NCI-H1694 (cell line): ENCODE measurements around the gene RBM20.
"Not testable (repeated sequence)": the region's sequence is repeated elsewhere in the genome, so short reads cannot be mapped to it uniquely, and the experiment has no call there.

ENCODE experiments used
- DNase-seq: peaks from one replicate; lab custom pipeline; 2025; lab: John Stamatoyannopoulos, UW

The RBM20 gene

DNA sequence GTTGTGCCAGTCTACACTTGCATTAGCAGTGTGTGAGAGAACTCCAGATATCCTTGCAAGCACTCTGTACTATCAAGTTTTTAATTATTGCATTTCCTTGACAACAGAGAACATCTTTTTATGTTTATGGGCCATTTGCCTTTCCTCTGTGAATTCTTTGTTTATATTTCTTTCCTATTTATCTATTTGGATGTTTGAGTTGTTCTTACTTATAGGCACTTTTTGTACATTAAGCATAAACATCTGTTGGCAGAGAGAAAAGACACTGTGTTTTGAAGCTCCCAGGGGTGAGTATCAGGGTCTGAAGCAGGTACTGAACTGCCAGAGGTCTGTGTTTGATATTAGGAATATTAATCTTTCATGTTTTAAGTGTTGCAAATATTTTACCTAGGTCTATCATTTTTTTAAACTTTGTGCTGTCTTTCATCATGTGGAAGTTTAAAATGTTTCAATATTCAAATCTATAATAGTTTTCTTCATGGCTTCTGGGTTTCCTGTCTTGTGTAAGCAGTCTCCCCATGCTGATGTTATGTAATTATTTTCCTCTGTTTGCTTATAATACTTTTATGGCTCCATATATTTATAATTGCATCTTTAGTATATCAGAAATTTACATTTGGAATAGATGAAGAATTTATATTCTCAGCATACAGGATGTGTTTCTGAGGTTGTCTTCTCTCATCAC is 209.9 kb downstream of the RBM20 start:
- no peak for DNase-seq

DNA sequence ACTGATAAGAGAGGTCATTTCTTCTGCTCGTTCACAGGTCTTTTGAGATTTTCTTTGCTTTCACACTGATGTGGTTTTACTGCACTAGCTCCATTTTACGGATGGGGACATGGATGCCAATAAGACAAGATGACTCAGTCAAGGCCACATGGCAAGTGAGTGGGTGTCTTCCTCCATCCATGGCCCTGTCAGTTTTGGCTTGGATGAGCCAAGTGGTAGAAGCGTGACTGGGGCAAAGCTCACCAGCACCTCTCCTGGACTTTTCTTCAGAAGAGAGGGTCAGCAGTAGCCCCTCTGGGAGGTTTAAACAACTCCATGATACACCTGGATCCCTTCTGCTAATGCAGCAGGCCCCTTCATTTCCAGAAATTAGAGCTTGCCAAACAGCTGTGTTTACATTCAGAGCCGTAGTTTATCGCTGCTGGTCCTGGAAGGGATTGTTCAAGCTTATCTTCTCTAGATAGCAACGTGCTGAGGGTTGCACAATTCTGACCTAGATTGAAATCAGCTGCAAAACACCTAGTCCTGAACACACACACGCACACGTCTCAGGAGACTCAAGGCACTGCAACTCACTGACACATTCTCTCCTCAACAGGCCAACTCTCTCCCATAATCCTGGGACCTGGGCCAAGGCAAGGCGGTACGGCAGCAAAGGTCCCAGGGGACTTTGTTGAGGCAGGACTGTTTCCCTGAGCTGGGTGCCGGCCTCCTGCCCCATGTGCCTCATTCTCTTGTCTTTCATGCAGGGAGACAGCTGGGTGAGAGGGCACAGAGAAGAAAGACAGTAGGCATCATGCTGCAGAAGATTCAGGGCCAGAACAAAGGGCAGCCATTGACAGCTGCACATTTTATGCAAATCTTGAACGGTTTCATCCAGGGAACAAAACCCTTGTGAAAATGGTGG is 213.4 kb downstream of the RBM20 start:
- DNase-seq = peak; percentile 43

DNA sequence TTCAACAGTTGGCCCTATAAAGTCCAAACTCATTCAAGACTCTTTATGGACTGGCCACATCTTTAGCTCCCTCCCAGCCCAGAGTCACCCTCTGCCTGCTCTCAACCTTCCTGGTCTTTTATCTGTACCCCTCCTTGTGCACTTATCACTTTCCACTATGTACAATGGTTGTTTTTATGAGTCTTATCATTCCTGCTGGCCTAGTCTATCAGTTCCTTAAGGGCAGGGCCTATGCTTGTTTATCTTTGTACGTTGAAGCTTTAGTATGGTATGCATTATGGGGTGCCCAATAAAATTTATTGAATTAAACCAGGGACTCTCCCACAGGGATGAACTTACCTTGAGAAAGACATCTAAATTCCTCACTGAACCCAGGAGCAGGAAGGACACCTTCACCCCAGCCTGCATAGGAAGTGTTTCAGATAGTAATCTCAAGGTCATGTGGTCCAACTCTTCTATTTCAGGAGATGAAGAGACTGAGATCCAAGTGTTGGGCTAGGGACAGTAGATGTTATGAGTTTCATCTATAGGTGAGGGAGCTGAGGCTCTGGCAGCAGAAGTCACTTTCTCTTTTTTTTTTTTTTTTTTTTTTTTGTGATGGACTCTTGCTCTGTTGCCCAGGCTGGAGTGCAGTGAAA is 214.3 kb downstream of the RBM20 start:
- no peak for DNase-seq

DNA sequence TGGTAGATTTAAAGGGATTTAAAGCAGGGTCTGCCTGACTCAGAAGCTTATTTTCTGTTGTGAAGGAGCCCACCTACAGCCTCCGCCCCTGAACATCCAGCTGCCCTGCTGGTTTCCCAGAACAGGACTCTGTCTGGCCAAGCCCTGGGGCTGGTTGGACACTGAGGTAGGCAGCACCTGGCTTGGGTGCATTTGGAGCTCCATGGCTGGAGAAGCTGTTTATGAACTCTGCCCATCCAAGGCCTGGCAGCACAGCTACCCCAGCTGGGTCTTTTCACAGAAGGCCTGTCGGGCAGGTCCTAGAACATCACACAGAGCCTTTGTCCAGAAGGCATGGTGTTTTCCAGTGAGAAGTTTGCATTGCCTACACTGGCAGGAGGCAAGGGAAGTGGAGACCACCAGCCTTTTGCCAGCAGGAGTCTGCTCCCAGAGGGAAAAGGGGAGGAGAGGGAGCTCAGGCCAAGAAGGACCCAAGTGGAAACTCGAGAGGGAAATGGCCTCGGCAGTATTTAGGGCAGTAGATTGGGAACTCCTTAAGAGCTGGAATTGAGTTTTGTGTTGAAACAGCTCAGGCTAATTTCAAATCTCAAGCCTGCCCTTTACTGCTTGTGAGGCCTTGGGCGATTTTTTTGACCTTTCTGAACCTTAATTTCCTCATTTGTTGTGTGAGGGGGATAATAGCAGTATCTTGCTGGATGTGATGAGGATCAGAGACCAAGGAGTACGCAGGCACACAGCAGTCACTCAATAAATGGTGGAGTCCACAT is 215.3 kb downstream of the RBM20 start:
- no peak for DNase-seq

DNA sequence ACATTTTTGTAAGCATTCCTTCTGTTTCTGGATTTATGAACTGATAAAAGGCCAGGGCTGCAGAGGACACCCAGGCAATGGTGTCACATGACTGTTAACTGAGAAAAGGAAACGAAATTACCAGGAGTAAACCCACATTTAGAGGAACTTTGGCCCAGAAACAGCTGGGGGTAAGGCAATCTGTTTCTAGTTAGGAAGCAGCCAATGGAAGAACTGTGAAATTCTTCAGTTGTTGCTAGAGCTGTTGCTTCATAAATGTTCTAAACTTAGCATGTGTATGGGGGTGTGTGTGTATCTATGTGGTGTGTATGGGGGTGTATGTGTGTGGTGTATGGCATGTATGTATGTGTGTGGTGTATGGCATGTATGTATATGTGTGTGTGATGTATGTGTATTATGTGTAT is 215.8 kb downstream of the RBM20 start:
- DNase-seq = no peak

DNA sequence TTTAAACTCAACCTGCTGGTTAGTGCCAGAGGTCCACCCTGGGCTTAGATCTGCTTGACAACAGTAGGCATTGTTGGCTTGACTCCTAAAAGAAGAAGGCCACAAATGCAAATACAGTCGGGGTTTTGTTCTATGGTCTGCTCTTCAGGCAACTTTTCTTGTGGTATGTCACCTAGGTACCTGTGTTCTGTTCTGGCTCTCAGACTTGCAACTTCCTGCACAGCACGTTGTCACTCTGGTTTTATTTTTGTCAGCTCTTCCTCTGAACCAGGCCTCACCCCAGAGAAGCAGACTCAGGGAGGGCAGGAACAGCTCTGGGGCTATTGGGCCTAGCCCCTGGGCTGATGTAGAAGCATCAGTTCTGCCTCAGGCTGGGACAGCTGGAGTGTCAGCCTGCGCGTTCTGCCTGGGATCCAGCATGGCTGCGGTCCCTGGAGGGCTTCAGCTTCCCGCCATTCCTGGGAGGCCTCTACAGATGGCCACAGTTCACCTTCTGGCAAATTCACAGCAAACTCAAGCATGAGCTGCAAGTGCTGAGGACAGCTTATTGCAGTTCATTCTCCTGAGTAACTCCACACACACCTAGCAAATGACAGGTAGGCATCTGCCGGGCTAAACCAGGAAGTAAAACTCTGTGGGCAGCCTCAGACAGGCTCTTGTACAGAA is 216.6 kb downstream of the RBM20 start:
- DNase-seq = no peak

DNA sequence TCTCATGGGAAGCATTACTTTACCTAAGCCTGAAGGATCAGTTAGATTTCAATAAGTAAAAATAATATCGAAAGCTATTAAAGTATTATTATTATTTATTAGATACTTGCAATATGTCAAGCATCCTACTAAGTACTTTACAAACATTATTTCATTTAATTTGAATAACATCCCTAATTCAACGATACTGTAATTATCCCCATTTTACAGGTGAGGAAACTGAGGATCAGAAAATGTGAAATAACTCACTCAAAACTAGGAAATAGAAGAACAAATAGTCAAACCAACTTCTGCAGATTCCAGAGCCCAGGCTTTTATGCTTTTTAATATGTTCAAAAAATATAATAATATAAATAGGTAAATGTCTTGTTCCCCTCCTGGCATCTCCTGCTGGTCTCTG is 217.3 kb downstream of the RBM20 start:
- DNase-seq = no peak

DNA sequence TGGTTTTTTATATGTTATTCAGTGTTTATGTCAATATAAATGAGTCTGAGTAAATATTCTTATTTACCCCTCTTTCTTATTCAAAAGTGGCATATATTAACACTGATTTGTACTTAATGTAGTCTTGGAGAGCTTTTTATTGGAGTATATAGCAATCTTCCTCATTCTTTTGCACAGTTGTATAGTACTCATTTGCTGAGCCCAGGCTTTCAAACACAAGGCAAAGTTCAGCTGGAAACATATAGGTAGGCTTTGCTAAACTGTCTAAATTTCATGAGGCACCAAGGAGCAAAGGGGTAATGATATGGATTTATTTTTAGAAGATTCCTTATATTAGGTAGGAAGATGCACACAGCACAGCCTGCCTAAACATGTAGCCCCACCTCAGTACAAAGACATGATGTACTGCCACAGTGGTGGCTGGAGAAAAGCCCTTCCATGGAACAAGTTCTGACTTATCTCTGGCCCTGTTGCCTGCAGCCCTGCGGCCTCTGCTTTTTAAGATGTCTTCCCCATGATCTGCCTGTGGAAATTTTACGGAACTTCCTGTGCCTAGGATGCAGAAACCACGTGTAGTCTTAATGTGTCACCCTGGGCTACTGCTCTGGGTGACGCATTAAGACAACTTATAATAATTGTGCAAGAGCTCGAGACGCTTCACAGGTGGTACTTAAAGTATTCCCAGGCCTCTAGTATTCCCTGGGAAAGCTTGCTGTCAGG is 218.0 kb downstream of the RBM20 start:
- DNase-seq = no peak

DNA sequence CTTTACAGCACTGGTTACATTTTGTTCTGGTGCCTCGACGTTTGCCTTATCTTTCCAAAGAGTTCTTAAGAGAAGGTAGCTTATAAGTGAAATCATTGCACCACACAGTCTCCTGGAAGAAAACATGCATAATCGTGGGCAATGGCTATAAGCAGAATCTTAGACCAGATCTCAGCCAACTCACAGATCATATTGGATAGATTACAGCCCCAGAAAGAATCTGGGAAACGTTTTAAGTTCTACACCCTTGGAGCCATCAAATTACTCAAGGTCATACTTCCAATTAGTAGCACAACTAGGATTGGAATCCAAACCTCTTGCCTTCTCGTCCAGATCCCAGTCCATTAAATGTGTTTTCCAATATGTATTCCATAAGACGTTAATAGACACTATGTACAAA is 218.8 kb downstream of the RBM20 start:
- no peak for DNase-seq

DNA sequence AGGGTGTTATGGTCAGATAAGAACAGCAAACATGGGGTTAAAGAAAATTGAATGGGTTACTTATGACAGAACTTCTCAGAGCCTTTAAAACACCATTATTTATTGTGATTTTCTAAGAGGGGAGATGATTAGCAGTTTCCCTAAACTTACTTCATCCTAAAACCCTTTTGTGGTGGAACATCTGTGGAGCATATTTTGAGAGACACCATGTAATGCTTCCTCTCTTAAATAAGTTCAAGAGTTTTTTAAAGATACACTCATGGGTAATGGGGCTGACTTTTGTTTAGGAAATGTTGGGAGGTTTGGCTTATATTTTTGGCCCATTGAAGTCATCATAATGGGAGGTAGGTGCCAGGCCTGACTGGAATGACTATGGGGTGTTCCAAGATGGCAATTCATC is 219.2 kb downstream of the RBM20 start:
- DNase-seq = no peak

DNA sequence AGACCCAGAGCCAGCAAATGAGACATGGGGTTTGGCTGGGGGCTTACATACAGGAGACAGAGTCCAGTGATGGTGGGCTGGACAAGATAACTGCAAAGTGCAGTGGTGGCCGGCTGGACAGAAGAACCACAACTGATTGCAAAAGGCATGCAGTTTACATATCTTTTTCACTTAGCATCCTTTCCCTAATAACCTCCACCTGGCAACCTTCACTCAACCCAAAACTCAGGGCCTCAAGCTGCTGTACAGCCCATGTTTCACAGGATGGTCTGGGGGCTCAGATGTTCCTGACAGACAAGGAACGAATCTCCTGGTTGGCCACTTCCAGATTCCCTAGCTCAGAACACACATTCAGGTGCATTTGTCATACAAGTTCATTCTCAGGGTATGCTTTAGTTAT is 219.8 kb downstream of the RBM20 start:
- no peak for DNase-seq

DNA sequence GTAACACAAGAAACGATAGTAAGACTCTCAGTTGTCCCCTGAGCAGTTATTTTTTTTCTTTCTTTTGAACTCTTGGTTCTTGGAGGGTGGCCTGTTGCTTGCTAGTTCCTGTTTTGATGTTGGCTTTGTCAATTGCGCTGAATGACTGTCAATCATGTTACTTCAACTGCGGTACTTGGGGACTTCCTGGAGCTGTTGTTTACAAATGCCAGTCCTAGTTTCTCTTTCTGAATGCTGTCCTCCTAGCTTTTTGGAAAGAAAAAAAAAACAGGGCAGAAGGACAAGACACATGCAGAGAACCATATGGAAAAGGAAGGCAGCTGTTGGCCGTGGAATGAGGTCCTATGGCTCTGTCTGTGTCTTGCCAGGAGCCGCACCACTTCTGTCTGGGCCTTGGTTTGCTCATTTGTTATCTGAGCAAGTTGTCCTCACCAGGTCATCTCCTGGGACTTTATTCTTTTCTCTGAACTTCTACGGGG is 220.6 kb downstream of the RBM20 start:
- DNase-seq = no peak

DNA sequence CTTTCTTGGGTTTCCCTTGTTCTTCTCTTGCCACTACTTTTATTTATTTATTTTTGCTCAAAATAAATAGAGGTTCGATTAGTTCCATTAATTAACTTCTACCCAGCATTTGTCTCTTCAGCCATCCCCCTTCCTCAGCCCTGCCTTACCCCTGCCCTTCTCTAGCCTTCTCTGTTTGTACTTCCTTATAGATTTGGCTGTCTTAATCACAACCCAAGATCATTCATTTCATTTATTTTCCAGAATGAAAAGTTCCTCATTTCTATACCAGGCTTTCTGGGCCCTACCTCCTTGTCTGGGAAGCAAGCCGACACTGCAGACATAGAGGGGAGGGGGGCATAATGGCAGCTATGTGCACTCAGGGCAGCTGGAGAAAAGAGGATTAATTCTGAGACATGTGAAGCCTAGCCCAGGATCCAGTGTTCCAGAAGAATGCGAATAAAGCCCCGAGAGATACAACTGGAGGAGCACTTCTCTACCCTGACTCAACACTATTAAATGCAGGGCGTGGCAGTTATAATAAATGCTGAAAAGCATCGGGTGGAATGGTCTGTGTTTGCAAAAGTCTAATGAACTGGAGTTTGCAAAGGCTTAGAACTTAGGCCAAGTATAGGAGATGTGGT is 221.2 kb downstream of the RBM20 start:
- DNase-seq = no peak

DNA sequence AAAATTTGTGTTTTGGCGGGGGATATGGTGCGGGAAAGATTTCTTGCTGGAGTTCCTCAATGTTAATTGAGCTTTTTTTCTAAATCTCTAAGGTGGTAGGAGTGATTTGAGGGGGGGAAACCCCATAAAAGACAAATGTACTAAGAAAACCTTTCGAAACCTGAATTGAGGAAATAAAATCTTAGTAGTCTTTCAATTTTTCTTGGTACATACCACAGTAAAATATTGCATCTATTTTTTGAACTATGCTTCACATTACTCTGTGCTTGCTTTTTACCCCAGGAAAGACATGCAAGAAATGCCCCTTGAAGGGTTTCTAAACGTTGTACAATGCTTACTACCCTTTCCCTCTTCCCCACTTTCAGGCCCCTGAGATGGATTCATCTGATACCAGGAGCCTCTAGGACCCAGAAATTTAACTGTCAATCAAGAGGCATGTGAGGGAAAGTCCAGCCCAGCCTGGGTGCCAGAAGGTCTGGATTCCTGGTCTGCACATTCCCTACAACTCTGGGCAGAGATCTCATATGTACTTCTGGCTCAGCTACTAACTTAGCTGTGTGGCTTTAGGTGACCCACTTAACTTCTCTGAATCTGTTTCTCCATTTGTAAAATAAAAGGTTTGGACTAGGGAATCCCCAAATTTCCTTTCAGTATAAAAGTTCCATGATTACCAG is 221.8 kb downstream of the RBM20 start:
- DNase-seq = no peak

DNA sequence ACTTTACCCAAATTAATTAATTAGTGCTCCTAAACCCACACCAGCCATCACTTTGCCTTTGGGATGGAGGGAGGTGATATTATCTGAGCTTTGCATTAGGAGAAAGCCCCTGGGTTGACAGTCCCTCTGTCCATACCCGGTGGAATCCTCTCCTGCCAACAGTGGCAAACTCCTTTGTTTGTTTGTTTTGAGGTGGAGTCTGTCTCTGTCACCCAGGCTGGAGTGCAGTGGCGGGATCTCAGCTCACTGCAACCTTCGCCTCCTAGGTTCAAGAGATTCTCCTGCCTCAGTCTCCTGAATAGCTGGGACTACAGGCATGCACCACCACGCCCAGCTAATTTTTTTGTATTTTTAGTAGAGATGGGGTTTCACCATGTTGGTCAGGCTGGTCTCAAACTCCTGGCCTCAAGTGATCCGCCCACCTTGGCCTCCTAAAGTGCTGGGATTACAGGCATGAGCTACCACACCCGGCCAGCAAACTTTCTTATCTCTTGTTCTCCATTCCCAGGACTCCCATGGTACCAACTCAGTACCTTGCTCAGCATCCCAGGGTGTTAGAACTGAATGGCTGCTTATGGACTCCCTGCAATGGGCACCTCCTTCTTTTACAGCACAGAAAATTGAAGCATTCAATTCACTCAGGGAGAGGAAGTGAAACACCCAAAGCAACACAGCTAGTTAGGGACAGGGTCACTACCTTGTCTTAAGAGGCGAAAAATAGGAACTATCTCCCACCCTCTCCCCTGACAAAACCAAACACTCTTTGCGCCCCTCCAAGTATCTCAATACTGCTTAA is 223.1 kb downstream of the RBM20 start:
- DNase-seq = not testable (repeated sequence)

DNA sequence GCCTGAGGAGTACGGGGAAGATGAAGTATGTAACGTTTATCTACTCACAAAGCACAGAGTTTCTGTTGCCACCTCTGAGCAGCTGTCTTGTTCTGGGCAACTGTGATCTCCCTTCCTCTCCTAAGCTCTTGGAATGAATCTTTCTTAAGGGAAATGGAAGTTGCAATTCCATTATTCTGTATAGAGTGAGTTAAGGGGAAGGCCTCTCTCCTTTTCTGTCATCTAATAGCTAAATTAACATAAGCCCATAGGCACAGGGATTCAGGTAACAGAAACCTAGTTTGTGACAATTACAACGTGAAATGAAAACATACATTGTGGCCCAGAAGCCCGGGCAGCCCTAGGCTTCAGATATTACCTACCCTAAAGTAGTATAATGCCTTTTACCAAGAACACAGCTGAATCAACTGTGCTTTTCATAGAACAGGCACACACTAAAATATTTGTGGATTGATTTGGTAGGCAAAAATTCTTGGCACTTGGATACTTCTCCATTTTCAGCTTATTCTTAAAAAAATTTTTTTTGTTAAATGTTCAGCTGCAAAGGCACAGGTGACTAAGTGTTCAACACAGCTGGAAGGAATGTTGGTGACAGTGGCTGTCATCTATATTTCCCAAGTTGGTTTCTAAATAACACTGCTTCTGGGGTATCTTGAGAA is 223.8 kb downstream of the RBM20 start:
- DNase-seq = no peak

DNA sequence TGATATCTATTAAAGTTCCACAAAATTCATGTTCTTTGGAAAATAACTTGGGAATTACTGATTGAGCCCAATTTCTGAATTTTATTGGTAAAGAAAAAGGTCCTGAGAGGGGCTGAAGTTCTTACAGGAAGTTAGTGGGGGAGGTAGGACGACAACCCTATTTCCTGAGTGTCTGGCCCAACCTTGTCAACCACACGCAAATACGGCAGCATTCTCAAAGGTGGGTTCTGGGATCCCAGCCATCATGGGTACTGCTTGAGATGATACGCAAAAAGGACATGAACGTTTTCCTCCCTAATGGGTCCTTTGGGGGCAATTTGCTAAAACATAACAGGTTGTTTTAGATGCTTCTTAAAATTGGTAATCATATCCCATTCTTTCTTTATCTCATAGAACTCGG is 224.8 kb downstream of the RBM20 start:
- no peak for DNase-seq

DNA sequence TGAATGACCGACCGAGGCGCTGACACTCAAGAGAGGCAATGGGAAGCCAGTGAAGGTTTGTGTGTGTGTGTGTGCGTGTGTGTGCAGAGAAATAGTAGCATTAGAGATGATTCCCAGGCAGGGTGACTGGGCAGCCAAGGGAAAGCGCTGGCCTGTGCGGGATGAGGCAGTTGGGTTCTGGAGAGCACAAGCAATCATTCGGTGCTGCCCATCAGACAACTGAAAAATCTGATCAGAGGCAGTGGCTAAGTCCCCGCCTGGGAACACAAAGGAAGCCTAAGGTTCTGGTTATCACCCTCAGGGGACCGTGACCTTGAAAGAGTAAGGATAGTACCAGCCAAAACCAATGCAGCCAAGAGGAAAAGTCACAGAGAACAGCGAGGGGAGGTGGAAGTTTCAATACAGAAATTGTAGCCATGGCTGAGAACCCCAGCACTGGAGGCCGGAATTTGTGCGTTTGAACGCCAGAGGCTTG is 226.7 kb downstream of the RBM20 start:
- no peak for DNase-seq
